ENCODE data around the gene ZNF580.

Gene ZNF580

DNA sequence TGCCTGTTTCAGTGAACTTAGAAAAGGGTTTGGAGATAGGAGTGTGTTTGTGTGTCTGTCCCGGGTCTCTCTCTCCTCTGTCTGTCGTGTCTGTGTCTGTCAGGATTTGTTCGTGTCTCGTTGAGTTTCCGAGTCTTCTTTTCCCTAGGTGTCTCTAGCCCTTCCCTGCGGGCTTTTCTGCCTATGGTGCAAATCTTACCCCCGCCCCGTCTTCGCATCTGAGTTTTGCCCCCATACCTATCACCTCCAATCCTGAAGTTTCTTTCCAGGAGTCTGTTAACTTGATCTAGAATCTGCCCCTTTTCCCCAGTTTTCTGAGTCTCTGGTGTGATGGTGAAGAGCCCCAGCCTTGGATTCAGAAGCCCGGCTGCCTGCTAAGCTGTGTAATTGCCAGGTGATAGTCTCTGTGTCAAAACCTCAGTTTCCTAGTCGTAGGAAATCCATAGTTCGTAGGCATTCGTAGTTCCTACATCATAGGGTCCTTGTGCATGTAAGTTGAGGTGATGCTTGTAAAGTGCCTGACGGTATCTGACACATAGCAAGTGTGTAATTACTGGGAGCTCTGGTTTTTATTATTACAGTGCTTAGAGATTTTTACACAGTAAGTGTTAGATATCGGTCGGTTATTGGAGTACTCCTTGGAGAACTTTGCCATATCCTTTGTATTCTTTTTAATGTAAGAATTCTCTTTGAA is 35.0 kb downstream of the ZNF580 start:
- Histone ChIP-seq H3K9me3 (ENCODE audit: control insufficient read depth, insufficient read depth, low read depth, low read length) (no peaks in the 10 kb centered on the region), H3K27me3 (ENCODE audit: control insufficient read depth, insufficient read depth, low read length) (no peaks in the 10 kb centered on the region), H3K36me3 (ENCODE audit: control insufficient read depth, insufficient read depth, low read length) (peaks cover 44% of the 10 kb centered on the region), H3K4me1 (ENCODE audit: control insufficient read depth, insufficient read depth, low read length) (peaks cover 26% of the 10 kb centered on the region; the same call in 1 of the 2 replicates), H3K9ac (ENCODE audit: low read length) (peak overlapping the region; percentile 89), H3K4me3 (ENCODE audit: low read depth, low read length) (peak overlapping the region; percentile 79), H3K27ac (ENCODE audit: low read depth, low read length) (peak overlapping the region; percentile 5; the same call in 1 of the 2 replicates)

- peaks cover 50% of the 10 kb centered on the region for H3K36me3 ChIP-seq (ENCODE audit: control insufficient read depth, insufficient read depth, low read length)
- H3K27ac ChIP-seq (ENCODE audit: low read depth, low read length), result no peak overlapping the region
These were observed 35.6 kb downstream of the ZNF580 start for GRCh38 chr19:55676383-55676782.

DNA sequence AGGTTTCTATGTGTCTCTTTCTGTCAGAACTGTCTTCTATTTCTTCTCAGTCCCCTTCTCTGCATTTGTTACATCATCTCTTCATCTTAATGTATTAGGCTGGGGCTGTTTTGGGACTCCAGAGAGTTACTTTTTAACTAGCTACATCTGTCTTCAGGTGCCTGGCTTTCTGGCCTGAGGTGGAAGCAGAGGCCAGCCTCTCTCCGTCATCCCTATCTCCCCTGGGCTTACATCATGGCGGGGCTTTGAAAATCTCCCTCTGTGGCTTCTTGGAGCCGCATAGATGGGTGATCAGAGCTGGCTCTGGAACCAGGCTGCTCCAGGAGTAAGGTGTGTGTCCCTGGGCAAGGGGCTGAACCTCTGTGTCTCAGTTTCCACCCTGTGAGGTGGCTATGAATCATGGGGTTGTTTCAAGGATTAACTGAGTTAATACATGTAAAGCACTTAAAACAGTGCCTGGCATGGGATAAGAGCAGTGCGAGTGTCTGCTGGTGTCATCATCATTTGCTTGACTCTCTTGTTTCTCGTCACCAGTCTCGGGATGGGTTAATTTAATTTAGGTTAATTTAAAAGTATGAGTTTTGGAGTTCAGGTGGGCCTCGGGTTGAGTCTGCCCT is 36.2 kb downstream of the ZNF580 start:
- peaks cover 26% of the 10 kb centered on the region; the same call in 1 of the 2 replicates for H3K4me1 ChIP-seq (ENCODE audit: control insufficient read depth, insufficient read depth, low read length)
- no peaks in the 10 kb centered on the region for H3K9me3 ChIP-seq (ENCODE audit: control insufficient read depth, insufficient read depth, low read depth, low read length)
- peak overlapping the region; percentile 13 for H3K9ac ChIP-seq (ENCODE audit: low read length)
- H3K27me3 ChIP-seq (ENCODE audit: control insufficient read depth, insufficient read depth, low read length), result no peaks in the 10 kb centered on the region
- peaks cover 55% of the 10 kb centered on the region for H3K36me3 ChIP-seq (ENCODE audit: control insufficient read depth, insufficient read depth, low read length)
- peak overlapping the region; percentile 79; the same call in 1 of the 2 replicates for H3K4me3 ChIP-seq (ENCODE audit: low read depth, low read length)
- H3K27ac ChIP-seq (ENCODE audit: low read depth, low read length), result no peak overlapping the region

More at GRCh38 chr19:55676383-55676782, 35.6 kb downstream of the ZNF580 start:
- Histone ChIP-seq H3K27me3 (ENCODE audit: control insufficient read depth, insufficient read depth, low read length) (no peaks in the 10 kb centered on the region), H3K9me3 (ENCODE audit: control insufficient read depth, insufficient read depth, low read depth, low read length) (no peaks in the 10 kb centered on the region), H3K4me1 (ENCODE audit: control insufficient read depth, insufficient read depth, low read length) (peaks cover 26% of the 10 kb centered on the region; the same call in 1 of the 2 replicates), H3K9ac (ENCODE audit: low read length) (peak overlapping the region; percentile 15), H3K4me3 (ENCODE audit: low read depth, low read length) (peak overlapping the region; percentile 79)

GRCh38 chr19:55677572-55678028 is 36.8 kb downstream of the ZNF580 start:
- H3K4me3 ChIP-seq (ENCODE audit: low read depth, low read length), result no peak overlapping the region
- no peaks in the 10 kb centered on the region for H3K9me3 ChIP-seq (ENCODE audit: control insufficient read depth, insufficient read depth, low read depth, low read length)
- peak overlapping the region; percentile 13 for H3K9ac ChIP-seq (ENCODE audit: low read length)
- no peak overlapping the region for H3K27ac ChIP-seq (ENCODE audit: low read depth, low read length)
- H3K36me3 ChIP-seq (ENCODE audit: control insufficient read depth, insufficient read depth, low read length), result peaks cover 54% of the 10 kb centered on the region
- peaks cover 21% of the 10 kb centered on the region; the same call in 1 of the 2 replicates for H3K4me1 ChIP-seq (ENCODE audit: control insufficient read depth, insufficient read depth, low read length)
- no peaks in the 10 kb centered on the region for H3K27me3 ChIP-seq (ENCODE audit: control insufficient read depth, insufficient read depth, low read length)

DNA sequence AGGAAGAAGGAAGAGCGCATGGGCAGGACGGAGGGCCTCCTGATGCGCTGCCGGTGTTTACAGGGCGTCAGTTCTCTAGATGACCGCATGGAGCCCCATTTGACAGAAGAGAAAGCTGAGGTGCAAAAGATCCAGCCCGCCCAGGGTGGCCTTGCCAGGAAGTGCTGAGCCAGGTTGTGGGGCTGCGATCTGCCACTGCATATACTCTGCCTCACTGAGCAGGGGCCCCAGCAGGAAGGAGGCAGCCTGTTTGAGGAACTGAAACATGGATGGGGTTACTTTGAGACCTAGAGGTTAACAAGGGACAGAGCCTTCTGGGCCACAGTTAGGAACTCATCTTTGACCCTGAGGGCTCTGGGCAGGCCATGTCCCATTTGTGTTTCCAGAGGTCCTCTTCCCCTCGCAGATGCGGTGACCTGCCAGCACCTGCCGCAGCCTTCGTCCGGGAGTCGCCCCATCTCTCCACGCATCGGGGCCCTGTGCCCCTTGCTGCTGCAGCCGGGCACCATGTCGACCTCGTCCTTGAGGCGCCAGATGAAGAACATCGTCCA is 37.4 kb downstream of the ZNF580 start:
- Histone ChIP-seq H3K27ac (ENCODE audit: low read depth, low read length) (no peak overlapping the region), H3K9ac (ENCODE audit: low read length) (no peak overlapping the region), H3K4me1 (ENCODE audit: control insufficient read depth, insufficient read depth, low read length) (peaks cover 20% of the 10 kb centered on the region; the same call in 1 of the 2 replicates)

DNA sequence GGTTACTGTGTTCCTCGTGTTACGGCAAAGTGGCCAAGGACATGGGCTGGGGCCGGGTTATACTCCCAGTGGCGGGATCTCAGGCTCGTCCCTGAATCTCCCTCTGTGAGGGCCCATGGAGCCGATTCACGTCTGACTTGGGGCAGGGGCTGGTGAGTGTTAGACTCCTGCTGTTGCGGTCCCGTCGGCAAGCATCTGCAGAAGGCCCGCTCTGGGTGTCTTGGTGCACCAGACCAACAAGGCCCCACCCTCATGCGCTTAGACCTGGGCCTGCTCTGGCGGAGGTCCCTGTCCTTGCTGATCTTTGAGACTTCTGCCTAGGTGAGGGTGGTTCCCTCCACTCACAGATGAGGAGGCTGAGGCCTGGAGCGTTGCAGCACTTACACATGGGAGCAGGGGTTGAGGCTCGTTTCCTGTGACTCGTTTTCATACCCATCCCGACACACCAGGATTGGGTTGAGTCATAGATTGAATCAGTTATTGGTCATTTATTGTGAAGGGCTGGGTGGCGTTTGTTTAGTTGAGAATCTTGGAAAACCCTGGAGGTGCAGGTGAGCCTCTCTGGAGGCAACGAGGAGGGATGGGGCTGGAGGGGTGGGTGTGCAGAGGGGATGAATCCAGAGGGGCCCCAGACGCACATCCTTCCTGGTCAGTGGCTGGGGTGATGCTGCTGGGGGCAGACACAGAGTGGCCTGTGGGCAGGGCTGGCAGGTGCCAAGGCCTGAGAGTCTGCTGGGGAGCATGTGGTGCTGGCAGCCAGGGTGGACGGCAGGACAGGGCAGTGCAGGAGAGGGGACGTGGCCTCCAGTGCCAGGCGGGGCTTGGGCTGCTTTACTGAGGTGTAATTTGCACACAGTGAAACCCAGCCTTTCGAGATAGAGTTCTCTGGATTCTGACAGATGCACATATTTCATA is 38.8 kb downstream of the ZNF580 start:
- Histone ChIP-seq H3K4me3 (ENCODE audit: low read depth, low read length) (no peak overlapping the region), H3K36me3 (ENCODE audit: control insufficient read depth, insufficient read depth, low read length) (peaks cover 60% of the 10 kb centered on the region), H3K27me3 (ENCODE audit: control insufficient read depth, insufficient read depth, low read length) (no peaks in the 10 kb centered on the region), H3K9ac (ENCODE audit: low read length) (no peak overlapping the region), H3K27ac (ENCODE audit: low read depth, low read length) (no peak overlapping the region), H3K9me3 (ENCODE audit: control insufficient read depth, insufficient read depth, low read depth, low read length) (no peaks in the 10 kb centered on the region), H3K4me1 (ENCODE audit: control insufficient read depth, insufficient read depth, low read length) (peaks cover 14% of the 10 kb centered on the region; the same call in 1 of the 2 replicates)

More for the DNA sequence above, 37.4 kb downstream of the ZNF580 start:
- Histone ChIP-seq H3K4me3 (ENCODE audit: low read depth, low read length) (no peak overlapping the region), H3K9me3 (ENCODE audit: control insufficient read depth, insufficient read depth, low read depth, low read length) (no peaks in the 10 kb centered on the region), H3K27me3 (ENCODE audit: control insufficient read depth, insufficient read depth, low read length) (no peaks in the 10 kb centered on the region), H3K36me3 (ENCODE audit: control insufficient read depth, insufficient read depth, low read length) (peaks cover 54% of the 10 kb centered on the region)

GRCh38 chr19:55680339-55681130 is 39.7 kb downstream of the ZNF580 start:
- Histone ChIP-seq H3K4me3 (ENCODE audit: low read depth, low read length) (no peak overlapping the region), H3K9ac (ENCODE audit: low read length) (no peak overlapping the region), H3K27me3 (ENCODE audit: control insufficient read depth, insufficient read depth, low read length) (no peaks in the 10 kb centered on the region), H3K4me1 (ENCODE audit: control insufficient read depth, insufficient read depth, low read length) (peaks cover 14% of the 10 kb centered on the region; the same call in 1 of the 2 replicates), H3K36me3 (ENCODE audit: control insufficient read depth, insufficient read depth, low read length) (peaks cover 70% of the 10 kb centered on the region), H3K27ac (ENCODE audit: low read depth, low read length) (no peak overlapping the region), H3K9me3 (ENCODE audit: control insufficient read depth, insufficient read depth, low read depth, low read length) (no peaks in the 10 kb centered on the region)

DNA sequence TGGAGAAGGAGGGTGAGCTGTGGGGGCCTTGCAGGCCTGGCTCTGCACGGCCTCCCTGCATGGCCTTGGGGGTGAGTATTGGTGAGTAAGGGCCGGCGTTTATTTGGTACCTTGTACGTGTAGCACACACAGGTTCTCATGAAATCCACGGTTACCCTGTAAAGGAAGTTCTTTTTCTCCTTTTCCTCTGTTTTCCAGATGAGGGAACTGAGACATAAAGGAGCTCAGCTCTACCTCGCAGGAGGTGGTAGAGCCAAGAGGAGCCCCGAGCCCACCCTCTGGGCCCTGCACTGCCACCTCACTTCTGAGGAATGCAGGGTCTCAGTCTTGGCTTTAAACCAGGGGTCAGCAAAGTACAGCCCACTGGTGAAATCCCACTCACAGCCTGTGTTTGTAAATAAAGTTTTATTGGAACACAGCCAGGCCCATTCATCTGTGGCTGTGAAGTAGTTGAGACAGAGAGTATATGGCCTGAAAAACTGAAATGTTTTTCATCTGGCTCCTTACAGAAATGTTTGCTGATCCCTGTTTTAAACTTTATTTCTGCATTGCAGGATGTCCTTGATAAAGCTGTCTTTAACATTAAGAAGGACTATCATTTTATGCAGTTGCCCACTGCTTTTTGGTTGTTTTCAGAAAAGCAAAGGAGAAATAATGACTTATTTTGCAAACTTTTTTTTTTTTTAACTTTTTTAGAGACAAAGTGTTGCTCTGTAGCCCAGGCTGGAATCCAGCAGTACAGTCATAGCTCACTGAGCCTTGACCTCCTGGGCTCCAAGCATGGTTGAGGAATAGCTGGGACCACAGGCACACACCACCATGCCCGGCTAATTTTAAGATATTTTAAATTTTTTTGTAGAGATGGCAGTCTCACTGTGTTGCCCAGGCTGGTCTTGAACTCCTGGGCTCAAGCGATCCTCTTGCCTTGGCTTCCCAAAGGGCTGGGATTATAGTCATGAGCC is 40.6 kb downstream of the ZNF580 start:
- Histone ChIP-seq H3K27ac (ENCODE audit: low read depth, low read length) (no peak overlapping the region), H3K36me3 (ENCODE audit: control insufficient read depth, insufficient read depth, low read length) (peaks cover 77% of the 10 kb centered on the region), H3K27me3 (ENCODE audit: control insufficient read depth, insufficient read depth, low read length) (no peaks in the 10 kb centered on the region)

GRCh38 chr19:55683449-55684261 is 42.9 kb downstream of the ZNF580 start:
- Histone ChIP-seq H3K9ac (ENCODE audit: low read length) (no peak overlapping the region), H3K9me3 (ENCODE audit: control insufficient read depth, insufficient read depth, low read depth, low read length) (no peaks in the 10 kb centered on the region), H3K4me1 (ENCODE audit: control insufficient read depth, insufficient read depth, low read length) (no peaks in the 10 kb centered on the region; the same call in 1 of the 2 replicates), H3K4me3 (ENCODE audit: low read depth, low read length) (no peak overlapping the region), H3K27me3 (ENCODE audit: control insufficient read depth, insufficient read depth, low read length) (no peaks in the 10 kb centered on the region), H3K36me3 (ENCODE audit: control insufficient read depth, insufficient read depth, low read length) (peaks cover 78% of the 10 kb centered on the region), H3K27ac (ENCODE audit: low read depth, low read length) (no peak overlapping the region)

More for the DNA sequence above, 40.6 kb downstream of the ZNF580 start:
- Histone ChIP-seq H3K9me3 (ENCODE audit: control insufficient read depth, insufficient read depth, low read depth, low read length) (no peaks in the 10 kb centered on the region), H3K9ac (ENCODE audit: low read length) (no peak overlapping the region), H3K4me1 (ENCODE audit: control insufficient read depth, insufficient read depth, low read length) (peaks cover 10% of the 10 kb centered on the region; the same call in 1 of the 2 replicates), H3K4me3 (ENCODE audit: low read depth, low read length) (no peak overlapping the region)
